ENCODE results near the gene QSOX2.

Gene QSOX2

GRCh38 chr9:136185596-136186366 is 59.8 kb downstream of the QSOX2 start:
- H3K4me3 ChIP-seq (ENCODE audit: low read depth, low read length), result no peak overlapping the region
- DNase-seq (ENCODE audit: low read depth), result no peak
- in situ Hi-C loops (cut with HindIII; ENCODE audit: low sequenced_read_pairs), result no loop called here
- no peak for TF ChIP-seq CTCF (IDR thresholded peaks at IDR 0.05; ENCODE audit: low read depth, low read length, missing control alignments)

GRCh38 chr9:136185066-136185465 is 60.5 kb downstream of the QSOX2 start:
- DNase-seq (ENCODE audit: low read depth), result no peak
- no peak for TF ChIP-seq CTCF (IDR thresholded peaks at IDR 0.05; ENCODE audit: low read depth, low read length, missing control alignments)
- no peak overlapping the region for H3K4me3 ChIP-seq (ENCODE audit: low read depth, low read length)
- in situ Hi-C loops (cut with HindIII; ENCODE audit: low sequenced_read_pairs), result no loop called here

GRCh38 chr9:136182850-136183422 is 62.7 kb downstream of the QSOX2 start:
- in situ Hi-C loops (cut with HindIII; ENCODE audit: low sequenced_read_pairs), result no loop called here
- TF ChIP-seq CTCF (IDR thresholded peaks at IDR 0.05; ENCODE audit: low read depth, low read length, missing control alignments), result no peak
- no peak for DNase-seq (ENCODE audit: low read depth)
- H3K4me3 ChIP-seq (ENCODE audit: low read depth, low read length), result no peak overlapping the region

GRCh38 chr9:136182420-136182787 is 63.2 kb downstream of the QSOX2 start:
- no peak overlapping the region for H3K4me3 ChIP-seq (ENCODE audit: low read depth, low read length)
- in situ Hi-C loops (cut with HindIII; ENCODE audit: low sequenced_read_pairs), result no loop called here
- DNase-seq (ENCODE audit: low read depth), result no peak
- no peak for TF ChIP-seq CTCF (IDR thresholded peaks at IDR 0.05; ENCODE audit: low read depth, low read length, missing control alignments)

GRCh38 chr9:136181784-136182419 is 63.7 kb downstream of the QSOX2 start:
- in situ Hi-C loops (cut with HindIII; ENCODE audit: low sequenced_read_pairs), result no loop called here
- TF ChIP-seq CTCF (IDR thresholded peaks at IDR 0.05; ENCODE audit: low read depth, low read length, missing control alignments), result no peak
- DNase-seq (ENCODE audit: low read depth), result no peak
- no peak overlapping the region for H3K4me3 ChIP-seq (ENCODE audit: low read depth, low read length)

DNA sequence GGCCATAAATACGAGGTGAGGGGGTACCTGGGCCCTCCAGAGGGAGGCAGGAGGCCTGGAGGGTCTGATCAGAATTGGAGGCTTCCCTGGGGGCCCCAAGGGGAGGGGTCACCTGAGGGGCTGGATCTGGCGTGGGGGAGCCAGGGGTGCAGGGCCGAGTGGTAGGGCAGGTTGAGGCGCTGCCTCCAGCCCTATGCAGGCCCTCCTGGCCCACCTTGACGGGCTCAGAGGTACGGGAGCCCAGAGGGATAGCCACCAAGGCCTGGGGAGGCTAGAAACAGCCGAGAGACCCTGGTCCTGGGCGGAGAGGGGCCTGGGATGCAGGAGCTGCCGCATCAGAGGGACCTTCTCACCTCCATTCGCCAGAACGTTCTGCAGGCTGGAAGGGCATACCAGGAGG is 65.0 kb downstream of the QSOX2 start:
- in situ Hi-C loops (cut with HindIII; ENCODE audit: low sequenced_read_pairs), result no loop called here
- no peak for TF ChIP-seq CTCF (IDR thresholded peaks at IDR 0.05; ENCODE audit: low read depth, low read length, missing control alignments)
- DNase-seq (ENCODE audit: low read depth), result no peak
- H3K4me3 ChIP-seq (ENCODE audit: low read depth, low read length), result no peak overlapping the region
